ENCODE data around the gene PARP1. TPM values are rescaled to one million over a fixed set of nuclear protein-coding genes. Genes with fewer than 3 reads are reported as not detected.
"Not testable (repeated sequence)": the region's sequence is repeated elsewhere in the genome, so short reads cannot be mapped to it uniquely, and the experiment has no call there.

PARP1 gene
- total RNA-seq, 2 donors from 2014 or later = 70.3 TPM

GRCh38 chr1:226429858-226430715, 22.2 kb upstream of the PARP1 start:
- Histone ChIP-seq H3K27ac (no peak overlapping the region), H3K9me3 (no peaks in the 10 kb centered on the region), H3K4me3 (no peak overlapping the region), H3K27me3 (replicated peaks; ENCODE audit: insufficient read depth) (no peaks in the 10 kb centered on the region), H3K36me3 (no peaks in the 10 kb centered on the region), H3K4me1 (ENCODE audit: control insufficient read depth in 1 of 2, low read depth in 2 of 2) (no peaks in the 10 kb centered on the region)
- DNase-seq (ENCODE audit: low spot score) (no peak), ATAC-seq (ENCODE audit: insufficient number of reproducible peaks, low FRiP score, low read depth) (no peak)
- no peak for TF ChIP-seq CTCF (IDR thresholded peaks at IDR 0.05)

GRCh38 chr1:226428791-226429461, 21.0 kb upstream of the PARP1 start:
- no peak for TF ChIP-seq CTCF (IDR thresholded peaks at IDR 0.05)
- Histone ChIP-seq H3K4me3 (no peak overlapping the region), H3K36me3 (no peaks in the 10 kb centered on the region), H3K27ac (no peak overlapping the region), H3K4me1 (ENCODE audit: control insufficient read depth in 1 of 2, low read depth in 2 of 2) (no peaks in the 10 kb centered on the region), H3K9me3 (no peaks in the 10 kb centered on the region), H3K27me3 (replicated peaks; ENCODE audit: insufficient read depth) (no peaks in the 10 kb centered on the region)
- no peak for ATAC-seq (ENCODE audit: insufficient number of reproducible peaks, low FRiP score, low read depth)
- no peak for DNase-seq (ENCODE audit: low spot score)

GRCh38 chr1:226428348-226428747, 20.5 kb upstream of the PARP1 start:
- no peaks in the 10 kb centered on the region for H3K4me1 ChIP-seq (ENCODE audit: control insufficient read depth in 1 of 2, low read depth in 2 of 2)
- no peaks in the 10 kb centered on the region for H3K9me3 ChIP-seq
- no peak for ATAC-seq (ENCODE audit: insufficient number of reproducible peaks, low FRiP score, low read depth)
- H3K36me3 ChIP-seq = no peaks in the 10 kb centered on the region
- no peak for DNase-seq (ENCODE audit: low spot score)
- TF ChIP-seq CTCF (IDR thresholded peaks at IDR 0.05) = no peak
- no peaks in the 10 kb centered on the region for H3K27me3 ChIP-seq (replicated peaks; ENCODE audit: insufficient read depth)
- H3K4me3 ChIP-seq = no peak overlapping the region
- no peak overlapping the region for H3K27ac ChIP-seq

- no peak overlapping the region for H3K4me3 ChIP-seq
- H3K9me3 ChIP-seq = no peaks in the 10 kb centered on the region
- no peak for TF ChIP-seq CTCF (IDR thresholded peaks at IDR 0.05)
- no peak overlapping the region for H3K27ac ChIP-seq
- ATAC-seq (ENCODE audit: insufficient number of reproducible peaks, low FRiP score, low read depth) = no peak
- DNase-seq (ENCODE audit: low spot score) = no peak
- no peaks in the 10 kb centered on the region for H3K27me3 ChIP-seq (replicated peaks; ENCODE audit: insufficient read depth)
- H3K4me1 ChIP-seq (ENCODE audit: control insufficient read depth in 1 of 2, low read depth in 2 of 2) = no peaks in the 10 kb centered on the region
- H3K36me3 ChIP-seq = no peaks in the 10 kb centered on the region
Measured at GRCh38 chr1:226427131-226427530, 19.2 kb upstream of the PARP1 start.

- H3K27ac ChIP-seq; DNase-seq (ENCODE audit: low spot score); H3K9me3 ChIP-seq; H3K4me1 ChIP-seq (ENCODE audit: control insufficient read depth in 1 of 2, low read depth in 2 of 2); ATAC-seq (ENCODE audit: insufficient number of reproducible peaks, low FRiP score, low read depth); H3K36me3 ChIP-seq; H3K27me3 ChIP-seq (replicated peaks; ENCODE audit: insufficient read depth); H3K4me3 ChIP-seq: not testable (repeated sequence)
Measured at GRCh38 chr1:226426395-226426794, 18.5 kb upstream of the PARP1 start.
